ENCODE results near the gene SAFB2. TPM values are rescaled to one million over a fixed set of nuclear protein-coding genes. Genes with fewer than 3 reads are reported as not detected.

Gene SAFB2
- total and polyA plus RNA-seq, 9 of the 15 experiments (the other 6 are each of a cell fraction or from before 2014, with no cell fraction given) = 4.5 to 103 (median 47.3) TPM

DNA sequence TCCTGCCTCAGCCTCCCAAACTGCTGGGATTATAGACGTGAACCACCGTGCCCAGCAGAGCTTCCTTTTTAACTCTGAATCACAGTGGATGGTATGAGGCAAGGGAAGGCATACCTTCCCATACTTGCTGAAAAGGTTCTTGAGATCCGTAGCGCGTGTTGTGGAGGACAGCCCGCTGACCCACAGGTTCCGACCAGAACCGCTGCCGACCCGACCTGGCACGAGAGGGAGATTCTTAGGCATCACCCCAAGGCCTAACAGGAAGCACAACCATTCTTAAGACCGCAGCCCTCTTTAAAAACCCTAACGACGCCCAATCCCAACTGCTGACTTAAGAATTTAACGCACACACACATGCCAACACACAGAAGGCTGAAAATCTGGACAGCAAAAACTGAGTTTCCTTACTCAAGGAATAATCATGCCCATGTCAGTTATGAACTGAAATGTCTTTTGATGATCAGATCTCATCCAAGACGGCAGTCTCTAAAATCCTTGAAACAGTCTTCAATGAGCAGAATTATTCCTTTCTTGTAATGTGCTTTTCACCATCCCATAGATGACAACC lies 12.6 kb downstream of the SAFB2 start:
- TF ChIP-seq ZKSCAN1 (IDR thresholded peaks at IDR 0.05; ENCODE audit: low read depth, low read length) (no peak), ETV6 (IDR thresholded peaks at IDR 0.05; ENCODE audit: borderline replicate concordance in 1 of 2, low read depth in 2 of 2, low read length in 1 of 2) (no peak), ETV6 (CRISPR knock-in tag; IDR thresholded peaks at IDR 0.05; ENCODE audit: borderline replicate concordance) (no peak), TCF7 (IDR thresholded peaks at IDR 0.05; ENCODE audit: borderline replicate concordance) (no peak), KDM4B (IDR thresholded peaks at IDR 0.05; ENCODE audit: borderline replicate concordance in 2 of 2, low read depth in 1 of 2) (no peak), STAT5B (CRISPR knock-in tag; IDR thresholded peaks at IDR 0.05) (no peak), PURB (CRISPR knock-in tag; IDR thresholded peaks at IDR 0.05; ENCODE audit: low read depth) (no peak), SRF (CRISPR knock-in tag; IDR thresholded peaks at IDR 0.05) (no peak), ZNF23 (CRISPR knock-in tag; IDR thresholded peaks at IDR 0.05) (no peak), GABPB1 (CRISPR knock-in tag; IDR thresholded peaks at IDR 0.05) (no peak), RBM25 (IDR thresholded peaks at IDR 0.05; ENCODE audit: low read depth, low read length, severe bottlenecking) (no peak)
- TF ChIP-seq, protein P1, sequence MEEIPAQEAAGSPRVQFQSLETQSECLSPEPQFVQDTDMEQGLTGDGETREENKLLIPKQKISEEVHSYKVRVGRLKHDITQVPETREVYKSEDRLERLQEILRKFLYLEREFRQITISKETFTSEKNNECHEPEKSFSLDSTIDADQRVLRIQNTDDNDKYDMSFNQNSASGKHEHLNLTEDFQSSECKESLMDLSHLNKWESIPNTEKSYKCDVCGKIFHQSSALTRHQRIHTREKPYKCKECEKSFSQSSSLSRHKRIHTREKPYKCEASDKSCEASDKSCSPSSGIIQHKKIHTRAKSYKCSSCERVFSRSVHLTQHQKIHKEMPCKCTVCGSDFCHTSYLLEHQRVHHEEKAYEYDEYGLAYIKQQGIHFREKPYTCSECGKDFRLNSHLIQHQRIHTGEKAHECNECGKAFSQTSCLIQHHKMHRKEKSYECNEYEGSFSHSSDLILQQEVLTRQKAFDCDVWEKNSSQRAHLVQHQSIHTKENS (CRISPR knock-in tag; IDR thresholded peaks at IDR 0.05) = no peak
- TF ChIP-seq, protein P2, sequence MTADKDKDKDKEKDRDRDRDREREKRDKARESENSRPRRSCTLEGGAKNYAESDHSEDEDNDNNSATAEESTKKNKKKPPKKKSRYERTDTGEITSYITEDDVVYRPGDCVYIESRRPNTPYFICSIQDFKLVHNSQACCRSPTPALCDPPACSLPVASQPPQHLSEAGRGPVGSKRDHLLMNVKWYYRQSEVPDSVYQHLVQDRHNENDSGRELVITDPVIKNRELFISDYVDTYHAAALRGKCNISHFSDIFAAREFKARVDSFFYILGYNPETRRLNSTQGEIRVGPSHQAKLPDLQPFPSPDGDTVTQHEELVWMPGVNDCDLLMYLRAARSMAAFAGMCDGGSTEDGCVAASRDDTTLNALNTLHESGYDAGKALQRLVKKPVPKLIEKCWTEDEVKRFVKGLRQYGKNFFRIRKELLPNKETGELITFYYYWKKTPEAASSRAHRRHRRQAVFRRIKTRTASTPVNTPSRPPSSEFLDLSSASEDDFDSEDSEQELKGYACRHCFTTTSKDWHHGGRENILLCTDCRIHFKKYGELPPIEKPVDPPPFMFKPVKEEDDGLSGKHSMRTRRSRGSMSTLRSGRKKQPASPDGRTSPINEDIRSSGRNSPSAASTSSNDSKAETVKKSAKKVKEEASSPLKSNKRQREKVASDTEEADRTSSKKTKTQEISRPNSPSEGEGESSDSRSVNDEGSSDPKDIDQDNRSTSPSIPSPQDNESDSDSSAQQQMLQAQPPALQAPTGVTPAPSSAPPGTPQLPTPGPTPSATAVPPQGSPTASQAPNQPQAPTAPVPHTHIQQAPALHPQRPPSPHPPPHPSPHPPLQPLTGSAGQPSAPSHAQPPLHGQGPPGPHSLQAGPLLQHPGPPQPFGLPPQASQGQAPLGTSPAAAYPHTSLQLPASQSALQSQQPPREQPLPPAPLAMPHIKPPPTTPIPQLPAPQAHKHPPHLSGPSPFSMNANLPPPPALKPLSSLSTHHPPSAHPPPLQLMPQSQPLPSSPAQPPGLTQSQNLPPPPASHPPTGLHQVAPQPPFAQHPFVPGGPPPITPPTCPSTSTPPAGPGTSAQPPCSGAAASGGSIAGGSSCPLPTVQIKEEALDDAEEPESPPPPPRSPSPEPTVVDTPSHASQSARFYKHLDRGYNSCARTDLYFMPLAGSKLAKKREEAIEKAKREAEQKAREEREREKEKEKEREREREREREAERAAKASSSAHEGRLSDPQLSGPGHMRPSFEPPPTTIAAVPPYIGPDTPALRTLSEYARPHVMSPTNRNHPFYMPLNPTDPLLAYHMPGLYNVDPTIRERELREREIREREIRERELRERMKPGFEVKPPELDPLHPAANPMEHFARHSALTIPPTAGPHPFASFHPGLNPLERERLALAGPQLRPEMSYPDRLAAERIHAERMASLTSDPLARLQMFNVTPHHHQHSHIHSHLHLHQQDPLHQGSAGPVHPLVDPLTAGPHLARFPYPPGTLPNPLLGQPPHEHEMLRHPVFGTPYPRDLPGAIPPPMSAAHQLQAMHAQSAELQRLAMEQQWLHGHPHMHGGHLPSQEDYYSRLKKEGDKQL (CRISPR knock-in tag; IDR thresholded peaks at IDR 0.05; ENCODE audit: borderline replicate concordance) = no peak
- TF ChIP-seq, protein P3, sequence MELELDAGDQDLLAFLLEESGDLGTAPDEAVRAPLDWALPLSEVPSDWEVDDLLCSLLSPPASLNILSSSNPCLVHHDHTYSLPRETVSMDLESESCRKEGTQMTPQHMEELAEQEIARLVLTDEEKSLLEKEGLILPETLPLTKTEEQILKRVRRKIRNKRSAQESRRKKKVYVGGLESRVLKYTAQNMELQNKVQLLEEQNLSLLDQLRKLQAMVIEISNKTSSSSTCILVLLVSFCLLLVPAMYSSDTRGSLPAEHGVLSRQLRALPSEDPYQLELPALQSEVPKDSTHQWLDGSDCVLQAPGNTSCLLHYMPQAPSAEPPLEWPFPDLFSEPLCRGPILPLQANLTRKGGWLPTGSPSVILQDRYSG (tag; conservative IDR thresholded peaks at IDR 0.05; ENCODE audit: low read depth) = no peak
- Histone ChIP-seq H3K9me3 (replicated peaks; ENCODE audit: control insufficient read depth, insufficient read depth, low read depth, low read length) (no peaks in the 10 kb centered on the region), H3K9ac (ENCODE audit: insufficient read depth in 1 of 2, low read depth in 2 of 2, low read length in 2 of 2) (no peak overlapping the region), H3K9me1 (ENCODE audit: control insufficient read depth, insufficient read depth, low read length) (no peaks in the 10 kb centered on the region), H2AFZ (ENCODE audit: low read depth, low read length) (no peak overlapping the region), H3K4me1 (replicated peaks in 1 of 2; ENCODE audit: control insufficient read depth in 2 of 2, insufficient read depth in 2 of 2, low read length in 2 of 2) (no peaks in the 10 kb centered on the region), H3K36me3 (ENCODE audit: control insufficient read depth, insufficient read depth, low read length) (peaks cover 89% of the 10 kb centered on the region), H4K20me1 (replicated peaks; ENCODE audit: control insufficient read depth, insufficient read depth, low read length) (no peaks in the 10 kb centered on the region), H3K79me2 (ENCODE audit: control insufficient read depth, insufficient read depth, low read length) (peaks cover 40% of the 10 kb centered on the region), H3K4me2 (ENCODE audit: insufficient read depth, low read length) (no peak overlapping the region), H3K27ac (ENCODE audit: extremely low read depth, low read depth, low read length) (no peak overlapping the region), H3K27me3 (ENCODE audit: control insufficient read depth in 2 of 2, insufficient read depth in 2 of 2, low read length in 2 of 2) (no peaks in the 10 kb centered on the region), H3K4me3 (no peak overlapping the region)
- FAIRE-seq = no peak
- 94% methylated on average over 16 of the region's 16 CpGs for WGBS (ENCODE audit: insufficient coverage, low coverage, missing lambda C conversion rate)
- no peak for DNase-seq (ENCODE audit: extremely low read depth in 1 of 4, low spot score in 3 of 4)
- ATAC-seq = no peak
- POLR2A ChIA-PET = interaction anchor here (0.5 to 2.1 kb wide), 5 partner anchors 9 to 1089 kb away, joined by 3 to 14 read pairs (median 4); partner anchors contain the start of genes SAFB and SAFB2
- CTCF ChIA-PET (ENCODE audit: low intra/inter-chr PET ratio) = no interaction called here
- in situ Hi-C loops (cut with MboI) = no loop called here
- intact Hi-C loops (cut with micrococcal nuclease) = no loop called here
- BruUV-seq (replicated peaks) = no TSS peak

Measured in K562 (cell line).